Suprapubic skin (tissue), 4 donors: ENCODE results near the gene ALG12. TPM values are rescaled to one million over a fixed set of nuclear protein-coding genes. Genes with fewer than 3 reads are reported as not detected.

Source experiments
- DNase-seq, 2 donors: peaks; one replicate each; pipeline ENCODE4 v3.0.0-alpha.2; 2019; ENCODE audit warnings: low spot score in 2 of 2
- H3K27ac ChIP-seq: fragments of 200-600 bp; sonication (generic); one replicate; pipeline ENCODE4 v1.5.1; 2019
- H3K27me3 ChIP-seq: fragments of 200-600 bp; sonication (generic); one replicate; pipeline ENCODE4 v1.5.1; 2019
- H3K36me3 ChIP-seq: fragments of 200-600 bp; sonication (generic); one replicate; pipeline ENCODE4 v1.5.1; 2019
- H3K4me1 ChIP-seq: fragments of 200-600 bp; sonication (generic); one replicate; pipeline ENCODE4 v1.5.1; 2019
- H3K4me3 ChIP-seq: fragments of 200-600 bp; sonication (generic); one replicate; pipeline ENCODE4 v1.5.1; 2019; ENCODE audit warnings: mild to moderate bottlenecking
- H3K9me3 ChIP-seq: fragments of 200-600 bp; sonication (generic); one replicate; pipeline ENCODE4 v1.5.1; 2019
- EP300 ChIP-seq: sonication (generic); formaldehyde crosslinking; IDR thresholded peaks from one replicate; pipeline ENCODE4 v1.6.1; 2017; ENCODE audit warnings: antibody characterized with exemption
- POLR2A ChIP-seq, 2 donors: fragments of 450-650 bp; IDR thresholded peaks; one replicate each; pipeline ENCODE4 v1.6.1; 2017; ENCODE audit warnings: antibody characterized with exemption in 2 of 2, mild to moderate bottlenecking in 2 of 2, moderate library complexity in 2 of 2
- POLR2AphosphoS5 ChIP-seq, 3 donors: sonication (generic); formaldehyde crosslinking; IDR thresholded peaks; one replicate each; pipeline ENCODE4 v1.6.1; 2017; ENCODE audit warnings: antibody characterized with exemption in 3 of 3
- WGBS: methylation state at CpG from one replicate; pipeline ENCODE4 v1.1.5; 2018; 5-methylcytosine and 5-hydroxymethylcytosine counted together
- total RNA-seq, 4 donors: library from RNA; depleted of rRNA; stranded (reverse); fragments of >200 nt; gene quantifications; one replicate each; pipeline ENCODE4 v1.1.0, GENCODE V29; 2016
- TF ChIP-seq, protein P1 (sequence below), 2 donors: fragments of 200-600 bp in 1 of 2; fragments of 450-650 bp in 1 of 2; sonication (generic) in 1 of 2; IDR thresholded peaks; one replicate each; pipeline ENCODE4 v1.5.1; 2016 to 2019; ENCODE audit warnings: antibody characterized with exemption in 2 of 2, mild to moderate bottlenecking in 1 of 2, moderate library complexity in 1 of 2

The ALG12 gene
- total RNA-seq, 4 donors from 2014 or later = 13.2 to 23.8 (median 16.8) TPM

- TF ChIP-seq, protein P1, sequence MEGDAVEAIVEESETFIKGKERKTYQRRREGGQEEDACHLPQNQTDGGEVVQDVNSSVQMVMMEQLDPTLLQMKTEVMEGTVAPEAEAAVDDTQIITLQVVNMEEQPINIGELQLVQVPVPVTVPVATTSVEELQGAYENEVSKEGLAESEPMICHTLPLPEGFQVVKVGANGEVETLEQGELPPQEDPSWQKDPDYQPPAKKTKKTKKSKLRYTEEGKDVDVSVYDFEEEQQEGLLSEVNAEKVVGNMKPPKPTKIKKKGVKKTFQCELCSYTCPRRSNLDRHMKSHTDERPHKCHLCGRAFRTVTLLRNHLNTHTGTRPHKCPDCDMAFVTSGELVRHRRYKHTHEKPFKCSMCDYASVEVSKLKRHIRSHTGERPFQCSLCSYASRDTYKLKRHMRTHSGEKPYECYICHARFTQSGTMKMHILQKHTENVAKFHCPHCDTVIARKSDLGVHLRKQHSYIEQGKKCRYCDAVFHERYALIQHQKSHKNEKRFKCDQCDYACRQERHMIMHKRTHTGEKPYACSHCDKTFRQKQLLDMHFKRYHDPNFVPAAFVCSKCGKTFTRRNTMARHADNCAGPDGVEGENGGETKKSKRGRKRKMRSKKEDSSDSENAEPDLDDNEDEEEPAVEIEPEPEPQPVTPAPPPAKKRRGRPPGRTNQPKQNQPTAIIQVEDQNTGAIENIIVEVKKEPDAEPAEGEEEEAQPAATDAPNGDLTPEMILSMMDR (IDR thresholded peaks at IDR 0.05) = no peak
- TF ChIP-seq POLR2AphosphoS5 (IDR thresholded peaks at IDR 0.05) = no peak
- no peak for TF ChIP-seq POLR2A (IDR thresholded peaks at IDR 0.05)
- no peak for TF ChIP-seq EP300
- Histone ChIP-seq H3K36me3 (no peaks in the 10 kb centered on the region), H3K27ac (no peak overlapping the region), H3K4me3 (no peak overlapping the region), H3K27me3 (peaks cover 31% of the 10 kb centered on the region), H3K9me3 (no peaks in the 10 kb centered on the region), H3K4me1 (peaks cover 44% of the 10 kb centered on the region)
- WGBS = 83% methylated on average over 7 of the region's 10 CpGs
- no peak for DNase-seq
Measured at GRCh38 chr22:49850959-49851802, 67.1 kb downstream of the ALG12 start.

Other genes starting within 250 kb of the ALG12 start
- 100 to 1,000 TPM in 1 of 4 donors, 10 to 100 TPM in 3; 69.3 to 116 (median 81.1) TPM for gene BRD1, start 90.6 kb downstream of the ALG12 start, total RNA-seq
- gene ZBED4, start 64.6 kb downstream of the ALG12 start, total RNA-seq = 10 to 100 TPM; 11.9 to 19.4 (median 18.2) TPM
- gene CRELD2, start 196 bp upstream of the ALG12 start, total RNA-seq = 10 to 100 TPM in 3 of 4 donors, 1 to 10 TPM in 1; 9.3 to 29.4 (median 21.5) TPM
- 100 to 1,000 TPM; 103 to 202 (median 143) TPM for gene PIM3, start 42.3 kb upstream of the ALG12 start, total RNA-seq
- not detected for gene IL17REL, start 94.3 kb upstream of the ALG12 start, total RNA-seq
- gene TTLL8, start 139.9 kb upstream of the ALG12 start, total RNA-seq = not detected
- gene MLC1, start 167.0 kb upstream of the ALG12 start, total RNA-seq = 1 to 10 TPM in 1 of 4 donors, under 1 TPM in 3; 0.49 to 3.4 (median 0.70) TPM
- gene MOV10L1, start 171.6 kb upstream of the ALG12 start, total RNA-seq = under 1 TPM in 2 of 4 donors, not detected in 2; 0.68 to 0.80 TPM